Measurements from ENCODE around the gene VPS54. TPM values are rescaled to one million over a fixed set of nuclear protein-coding genes. Genes with fewer than 3 reads are reported as not detected.

Gene VPS54
- total RNA-seq, 1 donor from 2014 or later, result 28.2 TPM

GRCh38 chr2:63875131-63875527, 144.1 kb downstream of the VPS54 start:
- Mint-ChIP-seq H3K4me1 (ENCODE audit: low read depth) (peaks cover 4% of the 10 kb centered on the region), H3K36me3 (ENCODE audit: insufficient read depth) (peaks cover 37% of the 10 kb centered on the region), H3K27me3 (no peaks in the 10 kb centered on the region), H3K27ac (no peak overlapping the region), H3K9me3 (ENCODE audit: low read depth) (peaks cover 9% of the 10 kb centered on the region), H3K4me3 (ENCODE audit: low read depth) (no peak overlapping the region)
- no peak for DNase-seq (ENCODE audit: low spot score, unreplicated experiment)
- TF ChIP-seq CTCF (IDR thresholded peaks at IDR 0.05; ENCODE audit: unreplicated experiment), result no peak

- H3K9me3 Mint-ChIP-seq (ENCODE audit: low read depth), result peaks cover 9% of the 10 kb centered on the region
- H3K27me3 Mint-ChIP-seq, result no peaks in the 10 kb centered on the region
- no peak overlapping the region for H3K27ac Mint-ChIP-seq
- H3K4me1 Mint-ChIP-seq (ENCODE audit: low read depth), result peaks cover 3% of the 10 kb centered on the region
- no peak for TF ChIP-seq CTCF (IDR thresholded peaks at IDR 0.05; ENCODE audit: unreplicated experiment)
- no peak for DNase-seq (ENCODE audit: low spot score, unreplicated experiment)
- no peak overlapping the region for H3K4me3 Mint-ChIP-seq (ENCODE audit: low read depth)
- H3K36me3 Mint-ChIP-seq (ENCODE audit: insufficient read depth), result peaks cover 38% of the 10 kb centered on the region
These were observed 144.8 kb downstream of the VPS54 start for GRCh38 chr2:63874204-63875130.

- no peak overlapping the region for H3K4me3 Mint-ChIP-seq (ENCODE audit: low read depth)
- TF ChIP-seq CTCF (IDR thresholded peaks at IDR 0.05; ENCODE audit: unreplicated experiment), result no peak
- no peak for DNase-seq (ENCODE audit: low spot score, unreplicated experiment)
- peaks cover 41% of the 10 kb centered on the region for H3K36me3 Mint-ChIP-seq (ENCODE audit: insufficient read depth)
- H3K9me3 Mint-ChIP-seq (ENCODE audit: low read depth), result peaks cover 9% of the 10 kb centered on the region
- no peaks in the 10 kb centered on the region for H3K27me3 Mint-ChIP-seq
- no peak overlapping the region for H3K27ac Mint-ChIP-seq
- peaks cover 3% of the 10 kb centered on the region for H3K4me1 Mint-ChIP-seq (ENCODE audit: low read depth)
These were observed 146.5 kb downstream of the VPS54 start for GRCh38 chr2:63872571-63873328.

GRCh38 chr2:63871864-63872263, 147.4 kb downstream of the VPS54 start:
- peaks cover 38% of the 10 kb centered on the region for H3K36me3 Mint-ChIP-seq (ENCODE audit: insufficient read depth)

More at GRCh38 chr2:63871864-63872263, 147.4 kb downstream of the VPS54 start:
- H3K27me3 Mint-ChIP-seq, result no peaks in the 10 kb centered on the region
- no peak overlapping the region for H3K4me3 Mint-ChIP-seq (ENCODE audit: low read depth)
- H3K4me1 Mint-ChIP-seq (ENCODE audit: low read depth), result peaks cover 3% of the 10 kb centered on the region
- peak overlapping the region; percentile 13 for H3K27ac Mint-ChIP-seq
- no peak for DNase-seq (ENCODE audit: low spot score, unreplicated experiment)
- no peak for TF ChIP-seq CTCF (IDR thresholded peaks at IDR 0.05; ENCODE audit: unreplicated experiment)
- H3K9me3 Mint-ChIP-seq (ENCODE audit: low read depth), result peaks cover 9% of the 10 kb centered on the region
